Stimulated activated CD4-positive, alpha-beta T cell treated with anti-CD3 and anti-CD28 coated beads, Interleukin-4, amount 100 ng/mL, for 24 hours (primary cell): ENCODE measurements around the gene SNTG2.
A peak's percentile ranks its signal among the peaks of the same experiment; 100 is the strongest.

Experiments
- DNase-seq: peaks from one replicate; pipeline ENCODE4 v3.0.0-alpha.2; 2020

SNTG2 gene

DNA sequence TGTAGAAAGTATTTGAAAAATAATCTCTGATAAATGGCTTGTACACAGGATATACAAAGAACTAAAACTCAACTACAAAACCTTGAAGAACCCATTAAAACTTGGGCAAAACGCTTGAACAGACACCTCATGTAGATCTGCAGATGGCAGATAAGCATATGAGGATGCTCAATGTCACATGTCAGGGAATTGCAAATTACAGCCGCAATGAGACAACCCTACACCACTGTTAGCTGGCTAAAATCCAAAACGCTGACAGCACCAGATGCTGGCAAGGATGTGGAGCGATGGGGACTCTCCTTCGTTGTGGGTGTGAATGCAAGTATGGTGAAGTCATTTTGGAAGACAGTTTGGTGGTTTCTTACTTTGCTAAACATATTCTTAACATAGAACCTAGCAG is 53.7 kb downstream of the SNTG2 start:
- DNase-seq: no peak

DNA sequence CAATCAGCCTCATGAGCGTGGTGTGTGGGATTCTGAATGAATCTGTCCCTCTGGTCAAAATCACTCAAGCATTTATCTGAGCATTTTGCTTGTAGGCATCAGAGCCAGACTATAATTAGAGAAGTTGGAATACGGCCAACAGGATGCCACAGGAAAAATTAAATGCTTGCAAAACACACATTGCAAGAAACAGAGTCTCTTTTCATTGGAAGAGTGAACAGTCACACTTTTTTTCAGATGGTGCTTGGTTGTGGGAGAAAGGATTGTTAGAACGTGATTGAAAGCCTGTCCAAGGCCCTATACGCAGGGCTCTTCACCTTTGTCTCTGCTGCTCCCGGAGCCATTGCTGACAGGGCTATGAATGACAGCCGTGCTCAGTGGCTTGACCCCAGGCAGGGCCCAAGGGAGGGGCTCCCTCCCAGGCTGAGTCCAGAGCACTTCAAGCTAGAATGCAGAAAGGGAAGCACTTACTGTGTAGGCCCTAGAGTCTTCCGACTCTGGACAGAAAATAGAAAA is 59.8 kb downstream of the SNTG2 start:
- DNase-seq: no peak

DNA sequence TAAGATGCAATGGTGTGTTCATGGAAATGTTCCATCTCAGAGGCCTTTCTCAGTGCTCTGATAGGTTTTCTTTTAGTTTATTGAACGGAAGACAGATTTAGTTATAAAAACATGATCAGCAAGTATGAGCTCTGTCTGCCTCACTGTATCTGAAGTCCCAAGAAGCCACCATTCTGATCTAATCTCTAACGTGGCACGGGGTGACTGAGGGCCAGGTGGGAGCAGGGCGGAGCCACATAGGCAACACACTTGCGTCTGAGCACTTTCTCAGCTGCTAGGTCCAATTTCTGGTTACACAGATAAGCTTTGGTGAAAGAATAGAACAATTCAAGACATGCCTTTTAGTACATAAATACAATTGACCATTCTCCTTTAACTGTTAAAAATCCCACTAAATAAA is 60.4 kb downstream of the SNTG2 start:
- no peak for DNase-seq

DNA sequence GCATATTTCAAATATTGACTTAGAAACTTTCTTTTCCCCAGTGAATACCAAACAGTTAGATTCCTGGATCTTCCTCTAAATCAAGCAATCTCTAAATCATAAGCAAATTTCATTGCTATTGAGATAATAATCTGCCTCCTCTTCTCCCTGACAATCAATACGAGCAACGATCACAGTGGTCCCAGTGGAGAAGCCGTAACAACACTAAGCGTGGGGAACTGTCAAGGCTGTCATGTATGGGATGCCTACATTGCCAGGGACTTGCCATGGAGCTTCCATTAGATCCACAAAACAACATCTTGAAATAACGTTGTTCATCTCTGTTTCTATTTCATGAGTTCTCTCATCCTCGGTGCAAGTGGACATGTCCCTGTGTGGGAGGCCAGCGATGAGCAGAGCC is 61.3 kb downstream of the SNTG2 start:
- no peak for DNase-seq

DNA sequence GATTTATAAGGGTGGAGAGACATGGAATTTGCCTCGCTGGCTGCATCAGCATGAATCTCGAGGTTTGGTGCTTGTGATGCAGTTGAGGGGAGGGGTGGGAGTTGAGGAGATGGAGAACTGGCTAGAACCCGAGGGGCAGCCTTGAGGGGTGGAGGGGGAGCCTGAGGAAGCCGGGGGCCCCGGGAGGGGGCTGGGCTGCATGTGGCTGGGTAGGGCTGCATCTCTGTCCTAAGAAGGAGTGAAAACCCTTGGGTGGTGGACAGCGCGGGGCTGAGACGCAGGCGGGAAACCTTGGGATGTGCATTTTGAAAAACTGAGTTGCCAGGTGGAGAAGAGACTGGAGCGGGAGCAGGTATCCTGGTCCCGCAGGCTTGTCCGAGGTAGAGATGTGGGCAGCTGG is 64.2 kb downstream of the SNTG2 start:
- no peak for DNase-seq

DNA sequence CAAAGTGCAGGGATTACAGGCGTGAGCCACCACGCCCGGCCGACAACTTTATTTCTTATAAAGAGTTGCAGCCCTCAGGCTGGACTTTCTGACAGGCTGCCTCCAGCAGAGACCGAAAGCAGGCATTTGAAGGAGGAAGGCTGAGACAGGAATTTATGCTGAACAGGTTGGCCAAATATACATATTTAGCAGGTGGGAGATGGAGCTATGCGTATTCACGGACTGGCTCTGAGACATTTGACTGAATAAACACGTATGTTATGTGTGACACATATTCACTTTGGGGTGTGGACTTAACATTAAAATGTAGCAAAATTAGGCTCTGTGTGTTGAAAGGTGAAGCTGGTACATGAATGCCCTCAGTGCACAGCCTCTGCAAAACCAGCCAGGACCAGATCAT is 65.9 kb downstream of the SNTG2 start:
- no peak for DNase-seq

DNA sequence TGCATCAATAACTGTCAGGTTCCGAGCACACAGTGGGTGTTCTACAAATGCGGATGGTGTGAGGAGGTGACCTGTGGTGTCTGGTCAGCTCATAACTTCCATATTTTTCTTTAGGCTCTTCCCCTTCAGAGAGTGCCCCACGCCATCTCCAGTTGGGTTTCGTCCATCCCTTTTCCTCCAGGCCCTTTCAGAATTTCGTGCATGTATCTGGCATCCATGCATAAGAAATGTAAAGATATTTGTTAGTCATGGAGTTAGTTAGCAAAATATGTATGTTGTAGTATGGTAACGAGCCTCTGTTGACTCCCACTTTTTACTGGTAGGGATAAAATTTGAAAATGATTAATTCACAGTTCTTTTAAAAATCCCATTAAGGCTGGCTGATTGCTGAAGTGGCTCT is 67.2 kb downstream of the SNTG2 start:
- no peak for DNase-seq

DNA sequence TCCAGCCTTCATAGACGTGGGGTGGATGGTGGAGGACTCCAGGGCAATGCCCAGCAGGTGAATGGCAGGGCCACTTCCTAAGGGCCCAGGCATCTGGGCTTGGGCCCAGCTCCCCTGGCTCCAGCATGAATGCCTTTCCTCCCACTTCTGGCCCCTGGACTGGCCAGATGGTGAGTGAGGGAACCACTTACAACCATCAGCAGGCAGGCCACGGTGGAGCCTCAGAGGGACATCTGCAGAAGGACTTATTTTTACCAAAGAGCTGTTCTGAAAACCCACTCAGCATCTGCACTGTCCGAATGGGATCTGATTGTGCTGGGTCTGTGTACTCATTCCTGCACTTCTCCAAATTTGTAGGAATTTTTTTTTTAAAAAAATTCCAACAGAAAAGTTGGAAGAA is 69.6 kb downstream of the SNTG2 start:
- no peak for DNase-seq

DNA sequence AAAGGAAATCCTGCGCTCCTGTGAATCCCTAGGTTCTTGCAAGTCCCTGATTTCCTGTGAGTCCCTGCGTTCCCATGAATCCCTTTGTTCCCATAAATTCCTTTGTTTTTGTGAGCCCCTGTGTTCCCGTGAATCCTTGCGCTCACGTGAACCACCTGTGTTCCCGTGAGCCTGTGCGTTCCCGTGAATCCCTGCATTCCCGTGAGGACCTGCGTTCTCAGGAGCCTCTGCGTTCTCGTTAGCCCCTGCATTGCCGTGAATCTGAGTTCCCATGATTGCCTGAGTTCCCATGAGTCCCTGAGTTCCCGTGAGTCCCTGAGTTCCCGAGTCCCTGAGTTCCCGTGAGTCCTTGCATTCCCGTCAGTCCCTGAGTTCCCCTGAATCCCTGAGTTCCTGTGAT is 71.5 kb downstream of the SNTG2 start:
- DNase-seq: no peak

DNA sequence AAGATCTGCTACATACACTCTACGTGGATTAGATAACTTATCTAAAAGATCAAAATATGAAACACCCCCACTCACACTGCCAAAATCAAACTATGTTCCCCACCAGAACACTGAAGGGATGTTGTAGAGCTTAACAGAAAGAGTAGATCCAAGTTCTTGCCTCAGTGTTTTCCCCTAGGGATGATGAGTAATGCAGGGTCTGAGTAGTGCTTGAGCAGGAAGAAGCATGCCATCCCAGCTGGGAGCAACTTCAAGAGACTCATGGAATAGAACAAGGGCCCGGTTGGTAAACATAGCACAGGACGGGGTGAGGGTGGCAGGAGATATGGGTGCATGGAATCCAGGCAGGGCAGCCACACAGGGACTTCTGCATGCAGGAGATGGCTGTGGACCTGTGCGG is 74.3 kb downstream of the SNTG2 start:
- DNase-seq: no peak

DNA sequence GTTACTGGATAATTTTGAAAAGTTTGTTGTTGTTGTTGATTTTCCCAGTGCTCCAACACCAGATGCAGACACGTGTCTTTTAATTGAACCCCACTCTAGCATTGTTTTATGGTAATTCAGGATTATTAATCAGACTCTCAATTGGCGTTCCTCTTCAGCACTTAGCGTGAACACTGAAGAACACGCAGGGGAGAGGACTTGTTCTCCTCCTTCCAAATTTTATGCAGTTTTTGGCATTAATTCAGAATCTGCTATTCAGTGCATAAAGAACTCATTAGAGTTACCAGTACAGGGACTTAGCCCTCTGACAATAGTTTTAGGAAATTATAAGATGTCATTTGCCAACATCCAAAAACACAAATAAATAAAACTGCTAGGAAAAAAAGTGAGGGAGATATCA is 75.5 kb downstream of the SNTG2 start:
- no peak for DNase-seq

DNA sequence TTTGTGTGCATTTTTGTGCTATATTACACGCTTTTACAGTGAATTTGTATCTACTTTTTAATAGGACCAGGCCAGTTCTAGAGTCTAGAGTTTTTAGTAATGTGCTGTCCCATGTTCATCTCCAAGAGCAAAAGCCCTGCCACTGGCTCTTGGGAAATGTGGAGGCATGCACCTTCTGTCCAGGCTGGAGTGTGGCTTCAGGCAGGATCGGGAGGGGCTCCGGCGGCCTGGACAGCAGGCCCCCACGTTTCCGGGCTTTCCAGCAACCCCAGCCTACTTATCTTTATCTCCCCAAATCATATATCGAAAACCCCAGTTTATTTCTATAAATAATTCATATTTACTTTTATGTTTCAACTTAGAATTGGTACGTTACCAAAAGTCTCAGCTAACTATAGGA is 78.2 kb downstream of the SNTG2 start:
- DNase-seq: no peak

DNA sequence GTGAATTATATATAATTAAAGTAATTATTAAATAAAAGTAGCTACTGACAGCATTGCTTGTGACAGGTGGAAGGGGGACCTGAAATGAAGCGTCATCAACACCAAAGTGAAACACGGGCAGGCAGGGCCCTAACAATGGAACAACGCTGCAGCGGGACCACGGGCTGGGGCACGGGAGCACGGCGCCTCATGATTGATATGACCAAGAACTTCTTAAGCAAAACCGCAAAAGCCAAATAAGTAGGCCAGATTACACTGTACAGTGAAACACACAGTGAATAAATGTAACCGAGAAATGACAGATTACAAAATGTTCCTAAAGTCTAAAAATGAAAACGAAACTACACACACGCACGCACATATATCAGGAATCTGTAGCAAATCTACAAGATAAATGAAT is 81.4 kb downstream of the SNTG2 start:
- DNase-seq: peak; percentile 46

DNA sequence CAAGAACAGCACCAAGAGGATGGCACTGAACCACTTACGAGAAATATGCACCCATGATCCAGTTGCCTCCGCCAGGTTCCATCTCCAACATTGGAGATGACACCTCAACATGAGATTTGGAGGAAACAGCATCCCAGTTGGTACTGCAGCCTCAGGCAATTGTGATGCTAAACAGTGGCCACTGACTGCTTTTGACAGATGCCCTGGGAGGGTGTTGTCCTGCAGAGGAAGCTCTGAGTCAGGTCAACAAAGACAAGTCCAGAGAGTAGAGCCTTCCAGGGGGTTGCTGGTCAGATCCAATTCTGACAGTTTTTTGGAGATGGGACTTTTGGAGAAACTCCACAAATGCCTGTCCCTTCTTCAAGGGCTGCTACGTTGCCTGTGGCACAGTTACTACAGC is 82.4 kb downstream of the SNTG2 start:
- DNase-seq: no peak

DNA sequence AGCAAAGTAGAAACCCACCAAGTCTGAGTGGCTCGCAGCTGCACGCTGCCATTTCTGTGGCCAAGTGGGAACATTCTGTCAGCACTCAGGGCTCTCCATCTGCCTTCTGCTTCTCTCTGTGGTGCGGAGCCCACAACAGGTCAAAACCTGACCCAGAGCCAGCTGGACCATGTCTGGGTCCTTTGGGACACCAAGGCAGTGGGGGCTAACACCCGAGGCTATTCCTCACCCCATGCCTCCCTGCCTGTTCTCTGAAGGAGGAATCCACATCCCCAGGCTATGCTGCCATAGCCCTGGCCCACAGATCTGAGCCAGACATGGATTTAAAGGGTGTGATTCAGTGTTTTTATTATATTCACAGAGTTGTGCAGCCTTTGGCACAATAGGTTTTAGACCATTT is 86.4 kb downstream of the SNTG2 start:
- no peak for DNase-seq

DNA sequence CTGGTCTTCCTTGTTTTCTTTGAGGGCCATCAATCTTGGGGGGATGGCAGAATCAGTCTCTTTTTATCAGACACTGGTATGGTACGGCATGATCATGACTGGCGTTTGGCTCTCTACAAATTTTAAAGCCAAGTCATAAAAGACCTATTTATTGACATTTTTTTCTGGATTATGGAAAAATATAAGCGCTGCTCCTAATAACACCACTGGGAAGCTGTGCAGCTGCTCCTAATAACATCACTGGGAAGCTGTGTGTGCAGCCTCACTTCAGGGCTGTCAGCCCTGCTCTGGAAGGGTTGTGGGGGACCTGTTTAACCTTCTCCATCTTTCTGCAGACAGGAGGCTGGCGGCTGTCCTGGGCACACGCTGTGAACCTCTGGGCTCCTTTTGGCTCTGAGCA is 88.9 kb downstream of the SNTG2 start:
- no peak for DNase-seq

DNA sequence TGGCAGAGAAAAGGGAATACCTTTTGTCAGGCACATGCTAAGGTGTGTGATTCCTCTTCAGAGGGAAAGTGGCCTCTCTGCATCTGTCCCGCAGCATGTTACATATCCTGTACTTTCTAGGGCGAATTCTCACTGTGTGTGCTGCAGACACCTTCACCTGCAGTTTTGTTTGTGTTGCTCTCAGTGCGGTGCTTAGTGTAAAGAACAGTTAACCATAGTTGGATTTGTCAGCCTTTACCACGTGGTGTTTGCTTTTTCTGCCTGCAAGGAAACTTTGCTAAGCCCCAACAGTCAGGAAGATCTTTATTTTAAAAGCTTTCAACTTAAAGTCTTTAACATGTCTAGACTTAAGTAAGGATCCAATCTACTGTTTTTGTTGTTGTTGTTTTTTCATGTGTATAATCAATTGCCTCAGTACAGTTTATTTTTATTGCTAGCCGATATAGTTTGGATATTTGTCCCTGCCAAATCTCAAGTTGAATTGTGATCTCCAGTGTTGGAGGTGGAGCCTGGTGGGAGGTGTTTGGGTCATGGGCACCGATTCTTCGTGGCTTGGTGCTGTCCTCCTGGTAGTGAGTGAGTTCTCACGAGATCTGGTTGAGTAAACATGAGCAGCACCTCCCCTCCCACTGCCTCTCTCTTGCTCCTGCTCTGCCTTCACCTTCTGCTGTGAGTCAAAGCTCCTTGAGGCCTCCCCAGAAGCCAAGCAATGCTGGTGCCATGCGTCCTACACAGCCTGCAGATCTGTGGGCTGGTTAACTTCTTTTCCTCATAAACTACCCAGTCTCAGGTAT is 90.6 kb downstream of the SNTG2 start:
- DNase-seq: no peak

DNA sequence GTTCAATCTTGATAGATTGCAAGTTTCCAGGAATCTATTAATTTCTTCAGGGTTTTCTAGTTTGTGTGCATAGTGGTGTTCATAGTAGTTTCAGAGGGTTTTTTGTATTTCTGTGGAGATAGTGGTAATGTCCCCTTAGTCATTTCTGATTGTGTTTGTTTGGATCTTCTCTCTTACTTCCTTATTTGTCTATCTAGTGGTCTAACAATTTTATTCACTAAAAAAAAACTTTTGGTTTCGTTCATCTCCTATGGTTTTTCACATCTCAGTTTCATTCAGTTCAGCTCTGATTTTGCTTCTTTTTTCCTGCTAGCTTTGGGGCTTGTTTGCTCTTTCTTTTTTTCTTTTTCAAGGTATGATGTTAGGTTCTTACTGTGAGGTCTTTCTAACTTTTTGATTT is 94.5 kb downstream of the SNTG2 start:
- no peak for DNase-seq

DNA sequence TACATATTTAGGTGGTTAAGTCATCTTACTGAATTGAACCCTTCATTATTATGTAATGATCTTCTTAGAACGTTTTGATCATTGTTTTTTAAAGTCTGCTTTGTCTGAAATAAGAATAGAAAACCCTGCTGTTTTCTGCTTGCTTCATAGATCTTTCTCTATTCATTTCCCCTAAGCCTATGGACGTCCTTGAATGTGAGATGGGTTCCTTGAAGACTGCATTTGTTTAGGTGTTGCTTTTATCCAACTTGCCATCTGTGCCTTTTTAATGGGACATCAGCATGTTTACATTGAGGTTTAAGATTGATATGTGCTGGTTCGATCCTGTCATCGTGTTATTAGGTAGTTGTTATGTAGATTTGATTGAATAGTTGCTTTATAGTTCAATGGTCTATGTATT is 95.4 kb downstream of the SNTG2 start:
- DNase-seq: no peak

DNA sequence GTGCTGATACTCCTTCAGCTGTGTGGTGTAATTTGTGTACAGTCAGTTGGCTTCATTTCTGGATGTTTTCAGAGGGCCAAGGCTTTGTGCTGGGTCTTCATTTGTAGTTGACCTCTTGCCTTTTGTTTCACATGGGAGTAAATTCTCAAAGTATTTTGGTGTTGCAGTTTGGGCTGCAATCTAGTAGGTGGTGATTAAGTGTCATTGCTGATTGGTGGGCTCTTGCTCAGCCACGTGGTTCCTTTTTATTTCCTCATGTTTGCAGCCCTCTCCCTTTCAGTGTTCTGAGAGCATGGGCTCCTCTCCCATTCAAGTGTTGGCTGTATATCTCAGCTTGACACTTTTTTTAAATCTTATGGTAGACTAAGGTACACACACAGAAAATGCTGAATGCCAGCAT is 96.8 kb downstream of the SNTG2 start:
- DNase-seq: no peak

DNA sequence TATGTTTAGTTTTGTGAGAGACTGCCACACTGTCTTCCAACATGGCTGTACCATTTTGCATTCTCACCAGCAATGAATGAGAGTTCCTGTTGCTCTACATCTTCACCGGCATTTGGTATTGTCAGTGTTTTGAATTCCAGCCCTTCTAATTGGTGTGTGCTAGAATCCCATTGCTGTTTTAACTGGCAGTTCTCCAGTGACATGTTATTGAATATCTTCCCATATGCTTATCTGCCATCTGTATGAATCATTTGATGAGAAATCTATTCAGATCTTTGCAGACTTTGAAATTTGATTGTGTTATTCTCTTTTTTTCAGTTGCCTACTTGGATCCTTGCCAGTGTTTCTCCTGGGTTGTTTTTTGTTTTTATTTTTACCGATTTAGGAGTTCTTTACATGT is 99.0 kb downstream of the SNTG2 start:
- no peak for DNase-seq

DNA sequence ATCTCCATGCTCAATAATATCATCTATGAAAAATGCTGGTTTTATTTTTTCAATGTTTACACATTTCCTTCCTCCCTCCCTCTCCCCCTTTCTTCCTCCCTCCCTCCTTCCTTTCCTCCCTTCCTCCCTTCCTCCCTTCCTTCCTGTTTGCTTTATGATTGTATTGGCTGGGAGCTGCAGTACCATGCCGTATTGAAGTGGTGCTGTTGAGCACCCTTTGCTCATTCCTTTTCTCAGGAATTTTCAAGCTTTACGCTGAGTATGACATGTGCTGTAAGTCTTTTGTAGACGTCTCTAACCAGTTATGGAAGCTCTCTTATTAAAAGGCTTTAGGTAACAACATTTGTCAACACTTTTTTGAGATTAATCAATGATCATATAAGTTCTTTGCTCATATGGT is 100.4 kb downstream of the SNTG2 start:
- no peak for DNase-seq

DNA sequence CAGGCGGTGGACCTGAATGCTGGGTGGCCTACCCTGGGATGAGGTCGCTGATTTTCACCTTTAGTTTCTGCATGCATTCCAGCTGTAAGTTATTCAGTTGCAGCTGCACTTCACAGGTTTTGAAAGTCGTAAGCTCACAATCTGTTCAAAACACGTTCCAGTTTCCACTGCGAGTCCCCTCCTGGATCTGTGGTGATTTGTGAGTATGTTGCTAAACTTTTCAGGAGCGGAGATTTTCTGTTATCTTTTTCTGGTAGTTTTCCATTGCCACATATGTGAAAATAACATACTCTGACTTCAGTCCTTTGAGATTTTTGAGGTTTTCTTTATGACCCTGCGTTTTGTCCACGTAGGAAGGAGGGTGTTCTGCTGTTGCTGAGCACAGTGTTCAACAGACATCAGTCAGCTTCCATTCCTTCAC is 102.1 kb downstream of the SNTG2 start:
- DNase-seq: no peak

DNA sequence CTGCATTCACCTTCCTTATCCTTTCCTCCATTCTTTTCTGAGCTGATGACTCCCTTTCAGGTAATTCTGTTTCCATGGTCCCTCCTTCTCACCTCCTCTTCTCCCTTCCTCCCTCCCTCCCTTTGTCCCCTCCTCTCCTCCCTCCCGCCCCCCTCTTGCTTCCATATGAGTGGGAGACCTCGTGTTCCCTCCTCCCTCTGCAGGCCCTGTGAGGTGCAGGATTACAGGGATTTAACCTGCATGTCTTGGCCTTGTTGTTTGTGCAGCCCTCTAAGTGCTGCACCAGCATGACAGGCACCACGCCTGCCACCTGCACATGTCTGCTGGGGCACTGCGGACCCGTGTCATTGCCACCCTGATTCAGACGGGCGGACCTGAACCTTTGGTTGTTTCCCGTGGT is 103.1 kb downstream of the SNTG2 start:
- DNase-seq: no peak

DNA sequence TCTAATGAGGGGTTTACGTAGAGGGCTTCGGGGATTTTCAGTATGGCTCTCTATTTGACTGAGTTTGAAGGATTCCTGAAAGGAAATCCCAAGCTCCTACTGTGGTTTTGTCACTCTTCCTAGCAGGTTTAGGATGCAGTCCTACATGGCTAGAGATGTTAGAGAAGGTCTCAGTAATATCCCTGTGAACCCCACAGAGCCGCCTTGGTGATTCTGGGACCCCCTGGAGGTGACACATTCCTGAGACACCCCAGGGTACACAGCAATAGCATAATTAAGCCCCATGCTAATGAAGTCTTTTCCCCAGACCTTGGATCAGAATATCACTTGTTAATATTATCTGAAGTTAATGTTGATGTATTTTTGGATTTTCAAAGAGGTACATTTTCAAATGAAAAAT is 103.8 kb downstream of the SNTG2 start:
- no peak for DNase-seq
